Fibroblast of skin of back (primary cell): ENCODE measurements around the gene RPRD2.
A peak's percentile ranks its signal among the peaks of the same experiment; 100 is the strongest.
"Not testable (repeated sequence)": the region's sequence is repeated elsewhere in the genome, so short reads cannot be mapped to it uniquely, and the experiment has no call there.

Source experiments
- DNase-seq: peaks from one replicate; pipeline ENCODE4 v3.0.0-alpha.2; 2013

The RPRD2 gene

GRCh38 chr1:150389650-150390049 lies 25.7 kb downstream of the RPRD2 start:
- no peak for DNase-seq

DNA sequence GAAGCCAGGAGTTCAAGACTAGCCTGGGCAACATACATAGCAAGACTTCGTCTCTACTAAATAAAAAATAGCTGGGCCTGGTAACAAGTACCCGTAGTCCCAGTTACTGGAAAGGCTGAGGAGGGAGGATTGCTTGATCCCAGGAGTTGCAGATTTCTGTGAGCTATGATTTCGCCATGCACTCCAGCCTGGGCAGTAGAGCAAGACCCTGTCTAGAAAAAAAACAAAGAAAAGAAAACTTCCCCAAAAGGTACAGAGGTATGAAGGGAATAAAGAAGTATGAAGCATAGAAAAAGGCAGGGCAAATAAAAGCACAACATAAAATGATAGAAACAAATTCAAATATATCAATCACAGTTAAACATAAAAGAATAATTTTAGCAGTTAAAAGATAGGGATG lies 28.7 kb downstream of the RPRD2 start:
- no peak for DNase-seq

DNA sequence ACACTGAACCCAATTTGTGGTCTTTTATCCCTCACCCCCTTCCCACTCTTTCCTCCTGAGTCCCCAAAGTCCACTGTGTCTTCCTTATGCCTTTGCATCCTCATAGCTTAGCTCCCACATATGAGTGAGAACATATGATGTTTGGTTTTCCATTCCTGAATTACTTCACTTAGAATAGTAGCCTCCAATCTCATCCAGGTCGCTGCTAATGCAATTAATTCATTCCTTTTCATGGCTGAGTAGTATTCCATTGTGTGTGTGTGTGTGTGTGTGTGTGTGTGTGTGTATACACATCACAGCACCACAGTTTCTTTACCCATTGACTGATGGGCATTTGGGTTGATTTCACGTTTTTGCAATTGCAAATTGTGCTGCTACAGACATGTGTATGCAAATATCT lies 31.2 kb downstream of the RPRD2 start:
- DNase-seq, result not testable (repeated sequence)

DNA sequence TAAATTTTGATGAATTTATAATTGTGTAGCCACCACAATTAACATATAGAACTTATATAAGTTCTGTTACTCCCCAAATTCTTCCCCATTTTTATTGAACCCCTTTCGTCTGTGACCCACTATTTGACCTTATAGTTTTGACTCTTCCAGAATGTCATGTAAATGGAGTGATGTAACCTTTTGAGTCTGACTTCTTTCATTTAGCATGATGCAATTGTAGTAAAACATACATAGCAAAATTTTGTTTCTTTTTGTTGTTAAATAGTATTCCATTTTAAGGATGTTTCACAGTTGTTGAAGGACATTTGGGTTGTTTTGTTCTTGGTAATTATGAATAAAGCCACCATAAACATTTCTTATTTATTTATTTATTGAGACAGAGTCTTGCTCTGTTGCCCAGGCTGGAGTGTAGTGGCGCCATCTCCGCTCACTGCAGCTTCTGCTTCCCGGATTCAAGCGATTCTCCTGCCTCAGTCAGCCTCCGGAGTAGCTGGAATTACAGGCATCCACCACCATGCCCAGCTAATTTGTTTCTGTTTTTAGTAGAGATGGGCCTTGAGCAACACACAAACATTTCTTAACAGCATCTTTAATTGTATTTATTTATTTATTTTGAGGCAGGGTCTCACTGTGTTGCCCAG lies 33.6 kb downstream of the RPRD2 start:
- no peak for DNase-seq

DNA sequence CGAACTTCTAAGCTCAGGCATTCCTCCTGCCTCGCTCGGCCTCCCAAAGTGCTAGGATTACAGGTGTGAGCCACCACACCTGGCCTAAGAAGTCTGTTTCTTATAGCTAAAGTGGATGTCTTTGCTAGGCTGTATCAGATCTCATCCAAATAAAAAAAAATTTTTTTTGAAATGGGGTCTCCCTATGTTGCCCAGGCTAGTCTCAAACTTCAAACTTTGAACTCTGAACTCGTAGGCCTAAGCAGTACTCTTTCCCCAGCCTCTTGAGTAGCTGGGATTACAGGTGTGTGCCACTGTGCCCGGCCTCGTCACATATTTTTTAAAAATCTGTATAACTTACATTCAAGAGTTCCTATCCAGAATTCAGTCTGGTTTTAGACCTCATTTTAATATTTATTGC lies 40.5 kb downstream of the RPRD2 start:
- no peak for DNase-seq

DNA sequence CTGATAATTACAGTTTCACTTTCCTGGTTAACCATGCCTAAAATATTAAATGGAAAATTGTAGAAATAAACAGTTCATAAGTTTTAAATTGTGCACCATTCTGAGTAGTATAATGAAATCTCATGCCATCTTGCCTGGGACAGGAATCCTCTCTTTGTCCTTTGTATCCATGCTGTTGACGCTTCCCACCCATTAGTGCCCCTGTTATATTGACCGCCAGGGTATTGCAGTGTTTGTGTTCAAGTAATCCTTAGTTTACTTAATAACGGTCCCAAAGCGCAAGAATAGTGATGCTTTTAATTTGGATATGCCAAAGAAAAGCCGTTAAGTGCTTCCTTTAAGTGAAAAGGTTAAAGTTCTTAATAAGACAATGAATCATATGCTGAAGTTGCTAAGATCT lies 41.7 kb downstream of the RPRD2 start:
- DNase-seq, result no peak

DNA sequence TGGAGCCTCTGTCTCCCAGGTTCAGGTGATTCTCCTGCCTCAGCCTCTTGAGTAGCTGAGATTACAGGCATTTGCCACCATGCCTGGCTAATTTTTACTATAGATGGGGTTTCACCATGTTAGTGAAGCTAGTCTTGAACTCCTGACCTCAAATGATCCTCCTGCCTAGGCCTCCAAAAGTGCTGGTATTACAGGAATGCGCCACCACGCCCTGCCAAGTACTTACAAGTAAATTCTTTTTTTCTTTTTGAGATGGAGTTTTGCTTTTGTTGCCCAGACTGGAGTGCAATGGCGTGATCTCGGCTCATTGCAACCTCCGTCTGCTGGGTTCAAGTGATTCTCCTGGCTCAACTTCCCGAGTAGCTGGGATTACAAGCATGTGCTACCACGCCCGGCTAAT lies 42.5 kb downstream of the RPRD2 start:
- peak; percentile 25 for DNase-seq

GRCh38 chr1:150407330-150407729 lies 43.4 kb downstream of the RPRD2 start:
- no peak for DNase-seq

GRCh38 chr1:150408800-150409199 lies 44.9 kb downstream of the RPRD2 start:
- DNase-seq, result no peak

DNA sequence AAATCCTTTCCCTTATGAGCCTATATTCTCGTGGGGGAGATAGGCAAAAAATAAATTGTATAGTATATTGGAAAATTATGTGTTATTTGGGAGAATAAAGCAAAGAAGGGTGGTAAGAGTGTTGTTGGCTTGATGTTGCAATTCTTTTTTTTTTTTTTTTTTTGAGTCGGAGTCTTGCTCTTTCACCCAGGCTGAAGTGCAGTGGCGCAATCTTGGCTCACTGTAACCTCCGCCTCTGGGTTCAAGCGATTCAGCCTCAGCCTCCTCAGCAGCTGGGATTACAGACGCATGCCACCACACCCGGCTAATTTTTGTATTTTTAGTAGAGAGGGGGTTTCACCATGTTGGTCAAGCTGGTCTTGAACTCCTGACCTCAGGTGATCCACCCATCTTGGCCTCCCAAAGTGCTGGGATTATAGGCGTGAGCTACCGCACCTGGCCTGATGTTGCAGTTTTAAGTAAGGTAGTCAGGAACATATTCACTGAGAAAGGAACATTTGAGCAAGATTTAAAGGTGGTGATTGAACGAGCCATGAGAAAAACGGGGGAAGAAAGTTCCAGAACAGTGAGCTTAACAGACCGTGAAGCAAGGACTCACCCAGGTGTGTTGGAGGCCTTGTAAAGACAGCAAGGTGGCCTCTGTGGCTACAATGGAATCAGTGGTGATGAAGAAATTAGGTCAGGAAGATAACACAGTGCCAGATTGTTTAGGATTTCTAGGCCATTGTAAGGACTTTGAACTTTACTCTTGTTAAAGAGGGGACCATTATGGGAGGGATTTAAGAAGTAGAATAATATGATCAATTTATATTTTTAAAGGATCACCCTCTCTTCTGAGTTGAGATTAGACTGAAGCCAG lies 45.8 kb downstream of the RPRD2 start:
- DNase-seq, result no peak

GRCh38 chr1:150410582-150411101 lies 46.7 kb downstream of the RPRD2 start:
- DNase-seq, result no peak

DNA sequence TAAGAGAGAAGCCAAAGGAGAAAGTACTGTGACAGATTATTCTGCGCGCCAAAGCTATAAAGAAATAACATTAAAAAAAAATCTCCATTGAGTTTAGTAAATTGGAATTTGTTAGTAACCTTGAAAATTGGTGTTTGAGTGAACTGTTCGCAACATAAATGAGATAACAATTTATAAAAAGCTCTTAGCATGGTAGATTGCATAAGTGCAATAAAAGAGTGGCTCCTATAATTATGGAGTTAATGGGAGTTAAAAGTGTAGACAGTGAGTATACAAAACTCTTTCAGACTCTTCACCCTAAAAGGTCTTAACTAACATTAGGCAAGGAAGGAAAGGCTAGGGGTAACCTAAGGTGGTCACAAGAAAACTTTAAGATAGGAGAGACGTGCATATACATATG lies 50.6 kb downstream of the RPRD2 start:
- DNase-seq, result no peak

- no peak for DNase-seq
Observed at GRCh38 chr1:150415800-150416199, 51.9 kb downstream of the RPRD2 start.

DNA sequence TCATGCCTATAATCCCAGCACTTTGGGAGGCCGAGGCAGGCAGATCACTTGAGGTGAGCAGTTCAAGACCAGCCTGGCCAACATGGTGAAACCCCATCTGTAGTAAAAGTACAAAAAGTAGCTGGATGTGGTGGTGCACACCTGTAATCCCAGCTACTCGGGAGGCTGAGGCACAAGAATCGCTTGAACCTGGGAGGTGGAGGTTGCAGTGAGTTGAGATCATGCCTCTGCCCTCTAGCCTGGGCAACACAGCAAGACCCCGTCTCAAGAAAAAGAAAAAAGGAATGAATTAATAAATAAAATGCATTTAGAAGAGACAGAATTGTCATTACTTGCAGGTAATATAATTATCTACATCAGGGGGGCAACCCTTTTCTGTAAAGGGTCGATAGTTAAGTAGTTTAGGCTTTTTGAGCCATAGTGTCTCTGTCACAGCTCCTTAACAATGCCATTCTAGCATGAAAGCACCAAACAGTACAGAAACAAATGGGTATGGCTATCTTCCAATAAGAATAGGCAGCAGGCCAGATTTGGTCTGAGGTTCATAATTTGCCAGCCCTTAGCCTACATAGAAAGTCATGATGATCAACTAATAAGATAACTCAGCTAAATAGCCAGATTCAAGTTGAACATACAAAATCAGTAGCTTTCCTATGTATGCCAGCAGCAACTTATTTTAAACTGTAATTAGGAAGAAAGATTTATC lies 56.8 kb downstream of the RPRD2 start:
- no peak for DNase-seq

- no peak for DNase-seq
Observed at GRCh38 chr1:150422541-150422940, 58.6 kb downstream of the RPRD2 start.

GRCh38 chr1:150429805-150430204 lies 65.9 kb downstream of the RPRD2 start:
- DNase-seq, result no peak

DNA sequence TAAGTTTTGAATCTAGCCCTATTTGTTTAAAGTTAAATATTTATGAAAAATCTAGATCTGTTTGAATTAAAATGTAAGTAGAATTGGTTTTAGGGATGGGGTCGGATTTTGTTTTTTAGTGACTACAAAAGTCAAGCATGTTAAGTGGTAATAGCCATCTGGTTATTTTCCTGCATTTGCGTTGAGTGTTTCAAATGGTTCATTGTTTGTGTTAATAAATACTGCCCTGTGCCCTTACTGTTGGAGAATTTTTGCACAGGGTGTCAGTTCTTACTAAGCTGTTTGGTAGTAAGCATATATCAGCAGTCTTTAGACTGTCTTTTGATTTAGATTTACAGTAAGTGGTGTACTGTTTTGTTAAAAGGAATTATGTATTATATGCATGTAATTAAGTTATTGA lies 77.2 kb downstream of the RPRD2 start:
- no peak for DNase-seq

GRCh38 chr1:150444232-150444631 lies 80.3 kb downstream of the RPRD2 start:
- DNase-seq, result no peak

- no peak for DNase-seq
Observed at GRCh38 chr1:150456146-150456647, 92.2 kb downstream of the RPRD2 start.

GRCh38 chr1:150464422-150464826 lies 100.5 kb downstream of the RPRD2 start:
- DNase-seq, result peak; percentile 42

DNA sequence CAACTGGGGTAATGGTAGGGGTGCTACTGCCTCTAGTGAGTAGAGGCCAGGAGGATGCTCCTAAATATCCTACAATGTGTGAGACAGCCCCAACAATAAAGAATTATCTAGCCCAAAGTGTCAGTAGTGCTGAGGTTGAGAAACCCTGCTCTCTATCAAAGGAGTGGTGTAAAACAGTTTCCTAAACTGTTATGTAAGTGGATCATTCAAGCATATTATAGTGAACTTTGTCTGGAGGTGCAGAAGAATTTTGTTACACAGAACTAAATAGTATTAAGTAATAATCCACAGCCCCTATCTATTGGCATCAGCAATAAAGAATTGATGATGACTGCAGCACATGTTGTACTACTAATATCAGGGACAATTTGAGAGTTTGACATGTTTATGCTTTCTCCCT lies 103.0 kb downstream of the RPRD2 start:
- DNase-seq, result no peak

- DNase-seq, result no peak
Observed at GRCh38 chr1:150469291-150469690, 105.3 kb downstream of the RPRD2 start.

DNA sequence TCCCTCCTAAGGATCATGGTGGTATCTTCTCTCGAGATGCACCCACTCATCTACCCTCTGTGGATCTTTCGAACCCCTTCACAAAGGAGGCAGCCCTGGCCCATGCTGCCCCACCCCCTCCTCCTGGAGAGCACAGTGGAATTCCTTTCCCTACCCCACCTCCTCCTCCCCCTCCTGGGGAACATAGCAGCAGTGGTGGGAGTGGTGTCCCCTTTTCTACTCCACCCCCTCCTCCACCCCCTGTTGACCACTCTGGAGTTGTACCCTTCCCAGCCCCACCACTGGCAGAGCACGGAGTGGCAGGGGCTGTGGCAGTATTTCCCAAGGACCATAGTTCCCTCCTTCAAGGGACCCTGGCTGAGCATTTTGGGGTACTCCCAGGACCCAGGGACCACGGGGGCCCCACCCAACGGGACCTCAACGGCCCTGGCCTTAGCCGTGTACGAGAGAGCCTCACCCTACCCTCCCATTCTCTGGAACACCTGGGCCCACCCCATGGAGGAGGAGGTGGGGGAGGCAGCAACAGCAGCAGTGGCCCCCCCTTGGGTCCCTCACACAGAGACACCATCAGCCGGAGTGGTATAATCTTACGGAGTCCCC lies 108.8 kb downstream of the RPRD2 start:
- no peak for DNase-seq
